Lower lobe of right lung (tissue), 2 donors: ENCODE results near the gene FBXO36. TPM values are rescaled to one million over a fixed set of nuclear protein-coding genes. Genes with fewer than 3 reads are reported as not detected.

ENCODE experiments used
- ATAC-seq, 2 donors: fragments of 200-7000 bp; cut with Tn5 transposase; one replicate each; pipeline ENCODE4 v1.9.1; 2020 to 2022; ENCODE audit warnings: mild to moderate bottlenecking in 2 of 2, moderate library complexity in 2 of 2
- DNase-seq: peaks from one replicate; pipeline ENCODE4 v3.0.0-alpha.2; 2020
- H3K27ac ChIP-seq: fragments of 200-600 bp; one replicate; pipeline ENCODE4 v1.8.0; 2022
- H3K27me3 ChIP-seq: fragments of 200-600 bp; one replicate; pipeline ENCODE4 v1.8.0; 2022; ENCODE audit warnings: low read depth
- H3K36me3 ChIP-seq: fragments of 200-600 bp; one replicate; pipeline ENCODE4 v1.8.0; 2022; ENCODE audit warnings: mild to moderate bottlenecking
- H3K4me1 ChIP-seq: fragments of 200-600 bp; one replicate; pipeline ENCODE4 v1.8.0; 2022
- H3K4me3 ChIP-seq: fragments of 200-600 bp; one replicate; pipeline ENCODE4 v1.8.0; 2022; ENCODE audit warnings: mild to moderate bottlenecking
- H3K9me3 ChIP-seq: fragments of 200-600 bp; one replicate; pipeline ENCODE4 v1.8.0; 2022
- CTCF ChIP-seq: fragments of 200-600 bp; IDR thresholded peaks from one replicate; pipeline ENCODE4 v1.8.0; 2022; ENCODE audit warnings: antibody characterized with exemption, mild to moderate bottlenecking
- intact Hi-C: fragments of 100-400 bp; cut with DNase I; formaldehyde crosslinking; loops from one replicate; pipeline ENCODE4 v1.11.0; 2022
- total RNA-seq: library from RNA; stranded (reverse); fragmentation: NEBNext Ultra II Directional; extraction: Animal tissue kit (Norgen Biotek cat#: 25700); gene quantifications from one replicate; pipeline ENCODE4 v1.2.1, GENCODE V29; 2021
- donor health status: DM: no; HTN: yes; CAD: no; lungs with severe emphysema.

Gene FBXO36
- total RNA-seq, 1 donor from 2014 or later = 3.3 TPM

GRCh38 chr2:229925201-229925600, 2.9 kb downstream of the FBXO36 start:
- intact Hi-C loops = no loop called here

GRCh38 chr2:229927817-229928321, 5.6 kb downstream of the FBXO36 start:
- H3K9me3 ChIP-seq = no peaks in the 10 kb centered on the region
- DNase-seq = no peak
- H3K4me1 ChIP-seq = peaks cover 9% of the 10 kb centered on the region
- H3K27ac ChIP-seq = no peak overlapping the region
- no peak overlapping the region for H3K4me3 ChIP-seq
- intact Hi-C loops = no loop called here
- TF ChIP-seq CTCF = no peak
- H3K36me3 ChIP-seq = no peaks in the 10 kb centered on the region
- no peak for ATAC-seq
- H3K27me3 ChIP-seq = no peaks in the 10 kb centered on the region

More at GRCh38 chr2:229925201-229925600, 2.9 kb downstream of the FBXO36 start:
- Histone ChIP-seq H3K36me3 (no peaks in the 10 kb centered on the region), H3K9me3 (no peaks in the 10 kb centered on the region), H3K4me3 (no peak overlapping the region), H3K27me3 (no peaks in the 10 kb centered on the region), H3K27ac (no peak overlapping the region), H3K4me1 (peaks cover 12% of the 10 kb centered on the region)
- no peak for TF ChIP-seq CTCF
- DNase-seq = no peak
- no peak for ATAC-seq

GRCh38 chr2:229930656-229931055, 8.4 kb downstream of the FBXO36 start:
- DNase-seq (peak; percentile 16), ATAC-seq (no peak)
- Histone ChIP-seq H3K27ac (no peak overlapping the region), H3K27me3 (no peaks in the 10 kb centered on the region), H3K4me3 (no peak overlapping the region), H3K9me3 (no peaks in the 10 kb centered on the region), H3K4me1 (no peaks in the 10 kb centered on the region), H3K36me3 (no peaks in the 10 kb centered on the region)
- TF ChIP-seq CTCF = no peak
- intact Hi-C loops = no loop called here

- Histone ChIP-seq H3K4me3 (no peak overlapping the region), H3K27ac (no peak overlapping the region), H3K4me1 (no peaks in the 10 kb centered on the region), H3K27me3 (no peaks in the 10 kb centered on the region), H3K9me3 (no peaks in the 10 kb centered on the region), H3K36me3 (no peaks in the 10 kb centered on the region)
- intact Hi-C loops = no loop called here
- TF ChIP-seq CTCF = no peak
- DNase-seq (no peak), ATAC-seq (no peak)
These were observed 8.9 kb downstream of the FBXO36 start for GRCh38 chr2:229931241-229931640.

- intact Hi-C loops = no loop called here
- Histone ChIP-seq H3K4me3 (no peak overlapping the region), H3K36me3 (no peaks in the 10 kb centered on the region), H3K9me3 (no peaks in the 10 kb centered on the region), H3K27ac (no peak overlapping the region), H3K27me3 (no peaks in the 10 kb centered on the region), H3K4me1 (no peaks in the 10 kb centered on the region)
- ATAC-seq (no peak), DNase-seq (no peak)
- TF ChIP-seq CTCF = no peak
These were observed 15.2 kb downstream of the FBXO36 start for GRCh38 chr2:229937537-229937936.

- H3K36me3 ChIP-seq = no peaks in the 10 kb centered on the region
- no peak for ATAC-seq
These were observed 20.4 kb downstream of the FBXO36 start for GRCh38 chr2:229942671-229943070.

More at GRCh38 chr2:229942671-229943070, 20.4 kb downstream of the FBXO36 start:
- no peaks in the 10 kb centered on the region for H3K27me3 ChIP-seq
- intact Hi-C loops = no loop called here
- no peak overlapping the region for H3K4me3 ChIP-seq
- TF ChIP-seq CTCF = no peak
- peak; percentile 17 for DNase-seq
- H3K4me1 ChIP-seq = no peaks in the 10 kb centered on the region
- no peaks in the 10 kb centered on the region for H3K9me3 ChIP-seq
- H3K27ac ChIP-seq = no peak overlapping the region
